Renal pelvis (tissue), 12 donors: ENCODE measurements around the gene OR4K14. TPM values are rescaled to one million over a fixed set of nuclear protein-coding genes. Genes with fewer than 3 reads are reported as not detected.
"Not testable (repeated sequence)": the region's sequence is repeated elsewhere in the genome, so short reads cannot be mapped to it uniquely, and the experiment has no call there.

ENCODE experiments used
- DNase-seq: peaks from one replicate; pipeline ENCODE4 v3.0.0-alpha.2; 2013
- long read RNA-seq, 16 experiments: transcript quantifications; one replicate each; lab custom pipeline, GENCODE V29; 2026
- polyA plus RNA-seq, 3 donors: library from polyadenylated mRNA; unstranded; fragments of 120-200 nt; gene quantifications; one replicate each; pipeline ENCODE4 v1.2.1, GENCODE V29; 2013; ENCODE audit not compliant: insufficient read length in 3 of 3

The OR4K14 gene, protein sequence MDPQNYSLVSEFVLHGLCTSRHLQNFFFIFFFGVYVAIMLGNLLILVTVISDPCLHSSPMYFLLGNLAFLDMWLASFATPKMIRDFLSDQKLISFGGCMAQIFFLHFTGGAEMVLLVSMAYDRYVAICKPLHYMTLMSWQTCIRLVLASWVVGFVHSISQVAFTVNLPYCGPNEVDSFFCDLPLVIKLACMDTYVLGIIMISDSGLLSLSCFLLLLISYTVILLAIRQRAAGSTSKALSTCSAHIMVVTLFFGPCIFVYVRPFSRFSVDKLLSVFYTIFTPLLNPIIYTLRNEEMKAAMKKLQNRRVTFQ
- polyA plus RNA-seq, result not detected
- long read RNA-seq, donor 1, result 0 reads
- long read RNA-seq, donor 2, result 0 reads
- long read RNA-seq, donor 3, result 0 reads
- long read RNA-seq, donor 4, result 0 reads
- long read RNA-seq, donor 5, partial matches to known transcripts, result 0 of 1 reads
- long read RNA-seq, donor 5, other reads (novel, unspliced or antisense), result 0 of 1 reads
- long read RNA-seq, donor 6, result 0 reads
- long read RNA-seq, donor 7, partial matches to known transcripts, result 0 of 1 reads
- long read RNA-seq, donor 7, other reads (novel, unspliced or antisense), result 0 of 1 reads
- long read RNA-seq, donor 8, result 0 reads
- long read RNA-seq, donor 9, result 0 reads
- long read RNA-seq, donor 10, result 0 reads
- long read RNA-seq, donor 11, result 0 reads
- long read RNA-seq, donor 12, result 0 reads
- long read RNA-seq, donor 13, result 0 reads
- long read RNA-seq, donor 14, result 0 reads
- long read RNA-seq, donor 15, result 0 reads
- long read RNA-seq, donor 16, result 0 reads

DNA sequence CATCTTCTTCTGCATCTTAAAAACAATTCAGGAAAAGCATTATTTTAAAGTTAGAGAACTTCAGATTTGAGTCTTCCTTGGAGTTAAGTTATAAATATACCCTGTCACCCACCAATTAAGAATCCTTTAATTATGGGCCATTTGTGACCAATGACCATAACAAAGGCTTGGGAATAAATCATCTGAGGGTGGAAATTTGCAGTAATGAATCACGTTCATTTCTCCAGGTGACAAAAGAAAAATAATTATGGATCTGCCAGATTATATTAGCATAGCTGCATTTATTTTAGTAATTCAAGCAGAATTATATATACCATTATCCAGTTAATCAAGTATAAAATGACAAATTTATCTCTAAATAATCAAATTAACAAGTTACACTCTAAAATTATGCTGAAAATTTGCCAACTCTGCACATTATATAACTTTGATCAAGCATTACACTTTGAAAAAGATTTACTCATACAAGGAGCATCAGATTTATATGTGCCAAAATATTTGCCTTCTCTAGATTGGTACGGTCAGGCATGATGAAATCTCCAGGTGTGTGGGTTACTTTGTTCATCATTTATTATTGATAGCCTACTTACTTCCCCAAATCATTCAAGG is at the start of gene OR4K14:
Gene OR4K14, minus strand, starts transcription at position 51 of the 609 bp plus-strand sequence. CDS start 4,114 bp downstream, outside the sequence.
- DNase-seq, result no peak

DNA sequence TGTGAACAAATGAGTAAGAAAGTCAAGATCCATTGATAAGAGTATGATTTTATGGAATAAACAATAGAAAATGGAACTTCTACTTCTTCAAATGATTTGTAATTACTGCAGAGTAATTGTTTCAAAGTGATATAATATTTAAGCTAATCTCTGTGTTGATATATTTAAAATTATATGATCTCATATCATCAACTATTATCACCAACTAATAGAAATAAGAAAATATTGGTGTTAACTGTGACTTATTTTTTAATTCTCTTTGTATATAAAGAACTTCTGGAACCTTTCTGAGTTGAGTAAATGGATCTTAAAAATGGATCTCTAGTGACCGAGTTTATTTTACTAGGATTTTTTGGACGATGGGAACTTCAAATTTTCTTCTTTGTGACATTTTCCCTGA is 40.6 kb upstream of the OR4K14 start, which contains the start of gene OR4L1:
Gene OR4L1, plus strand, starts transcription at position 301 of the 400 bp plus-strand sequence. Its CDS starts 0 bp downstream, at position 301.
- no peak for DNase-seq

GRCh38 chr14:20048202-20048601 is 29.1 kb upstream of the OR4K14 start:
- DNase-seq, result no peak

- DNase-seq, result no peak
These were observed 25.1 kb upstream of the OR4K14 start for GRCh38 chr14:20044243-20044642.

- DNase-seq, result no peak
These were observed 16.8 kb upstream of the OR4K14 start, which contains the start of gene OR4K13 for GRCh38 chr14:20035938-20036337. TSS of gene OR4K13 (minus strand) at chr14:20036038. CDS start at chr14:20034758, 1,280 bp downstream.

DNA sequence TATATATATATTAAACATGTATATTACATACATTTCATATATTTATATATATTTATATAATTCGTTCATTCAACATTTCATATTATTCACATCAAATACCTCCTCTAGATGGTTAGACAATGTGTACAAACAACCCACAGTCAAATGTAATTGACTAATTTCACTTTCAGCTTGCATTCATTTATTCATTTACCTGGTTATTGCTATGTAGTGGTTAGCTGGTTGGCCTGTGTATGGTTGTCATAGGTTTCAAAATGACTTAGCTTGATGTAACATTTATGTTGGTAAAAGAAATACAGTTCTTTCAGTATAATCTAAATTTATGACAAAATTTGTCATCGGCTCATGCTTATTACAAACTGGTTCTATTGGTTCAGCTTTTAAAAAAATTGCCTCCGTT is 16.3 kb upstream of the OR4K14 start:
- no peak for DNase-seq

DNA sequence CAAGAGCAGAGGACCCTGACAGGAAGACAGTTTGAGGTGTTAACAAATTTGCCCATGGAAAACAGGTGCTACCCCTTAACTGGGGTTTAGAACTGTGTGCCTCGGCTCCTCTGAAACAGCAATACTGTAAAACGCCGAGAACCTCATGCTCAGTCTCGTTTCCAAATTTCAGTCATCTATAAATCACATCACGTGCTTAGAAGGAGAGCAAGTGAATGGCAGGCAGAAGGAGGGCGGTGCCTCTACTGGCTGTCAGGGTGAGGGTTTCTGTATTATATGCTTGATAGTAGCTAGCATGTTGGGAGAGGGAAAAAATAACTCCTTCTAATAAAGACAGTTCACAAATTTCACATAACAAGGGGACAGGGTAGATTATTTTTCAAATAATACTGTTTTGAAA is 12.0 kb upstream of the OR4K14 start:
- DNase-seq, result no peak

DNA sequence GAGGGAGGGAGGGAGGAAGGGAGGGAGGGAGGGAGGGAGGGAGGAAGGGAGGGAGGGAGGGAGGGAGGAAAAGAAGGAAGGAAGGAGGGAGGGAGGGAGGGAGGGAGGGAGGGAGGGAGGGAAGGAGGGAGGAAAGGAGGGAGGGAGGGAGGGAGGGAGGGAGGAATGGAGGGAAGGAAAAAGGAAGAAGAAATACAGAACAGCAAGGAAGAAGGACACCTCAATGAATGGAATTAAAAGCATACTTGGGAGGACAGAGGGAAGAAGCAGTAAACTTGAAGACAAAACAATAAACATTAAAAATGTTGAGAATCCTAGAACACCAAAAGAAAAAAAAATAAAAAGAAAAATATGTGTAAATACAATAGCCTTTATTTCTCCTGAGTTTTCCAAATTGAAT is 11.0 kb downstream of the OR4K14 start:
- DNase-seq, result no peak

DNA sequence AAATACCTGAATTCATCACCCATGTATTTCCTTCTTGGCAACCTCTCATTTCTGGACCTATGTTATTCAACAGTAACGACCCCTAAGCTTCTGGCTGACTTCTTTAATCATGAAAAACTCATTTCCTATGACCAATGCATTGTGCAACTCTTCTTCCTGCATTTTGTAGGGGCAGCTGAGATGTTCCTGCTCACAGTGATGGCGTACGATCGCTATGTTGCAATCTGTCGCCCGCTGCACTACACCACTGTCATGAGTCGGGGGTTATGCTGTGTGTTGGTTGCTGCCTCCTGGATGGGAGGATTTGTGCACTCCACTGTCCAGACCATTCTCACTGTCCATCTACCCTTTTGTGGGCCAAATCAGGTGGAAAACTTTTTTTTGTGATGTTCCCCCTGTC is 16.8 kb downstream of the OR4K14 start:
- no peak for DNase-seq

- DNase-seq, result no peak
These were observed 17.2 kb downstream of the OR4K14 start, which contains the start of gene OR4Q2 for GRCh38 chr14:20001863-20002262. TSS of gene OR4Q2 (plus strand) at chr14:20002163.

DNA sequence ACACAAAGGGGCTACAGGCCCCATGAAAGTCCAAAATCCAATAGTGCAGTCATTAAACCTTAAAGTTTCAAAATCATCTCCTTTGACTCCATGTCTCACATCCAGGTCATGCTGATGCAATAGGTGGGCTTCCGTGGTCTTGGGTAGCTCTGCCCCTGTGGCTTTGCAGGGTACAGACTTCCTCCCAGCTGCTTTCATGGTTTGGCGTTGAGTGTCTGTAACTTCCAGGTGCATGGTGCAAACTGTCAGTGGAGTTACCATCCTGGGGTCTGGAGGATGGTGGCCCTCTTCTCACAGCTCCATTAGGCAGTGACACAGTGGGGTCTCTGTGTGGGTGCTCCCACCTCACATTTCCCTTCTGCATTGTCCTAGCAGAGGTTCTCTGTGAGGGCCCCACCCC is 25.7 kb downstream of the OR4K14 start:
- DNase-seq, result no peak

DNA sequence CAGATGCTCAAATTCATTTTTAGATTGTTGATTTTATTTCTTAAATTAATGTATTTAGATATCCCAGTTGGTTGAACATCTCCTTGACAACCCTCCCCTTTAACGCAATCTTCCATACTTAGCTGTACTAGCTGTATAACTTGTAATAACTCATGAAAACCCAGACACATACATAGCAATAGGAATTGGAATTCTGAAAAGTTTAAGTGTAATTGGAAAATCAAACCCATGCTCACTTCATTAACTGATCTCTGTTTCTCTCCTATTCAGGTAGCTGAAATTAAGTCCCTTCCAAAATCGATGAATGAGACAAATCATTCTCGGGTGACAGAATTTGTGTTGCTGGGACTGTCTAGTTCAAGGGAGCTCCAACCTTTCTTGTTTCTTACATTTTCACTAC is 43.8 kb downstream of the OR4K14 start, which contains the start of gene OR4K15:
Gene OR4K15, plus strand, starts transcription at position 301 of the 400 bp plus-strand sequence. Its CDS starts 0 bp downstream, at position 301.
- no peak for DNase-seq

GRCh38 chr14:19974844-19975243 is 44.3 kb downstream of the OR4K14 start:
- no peak for DNase-seq

DNA sequence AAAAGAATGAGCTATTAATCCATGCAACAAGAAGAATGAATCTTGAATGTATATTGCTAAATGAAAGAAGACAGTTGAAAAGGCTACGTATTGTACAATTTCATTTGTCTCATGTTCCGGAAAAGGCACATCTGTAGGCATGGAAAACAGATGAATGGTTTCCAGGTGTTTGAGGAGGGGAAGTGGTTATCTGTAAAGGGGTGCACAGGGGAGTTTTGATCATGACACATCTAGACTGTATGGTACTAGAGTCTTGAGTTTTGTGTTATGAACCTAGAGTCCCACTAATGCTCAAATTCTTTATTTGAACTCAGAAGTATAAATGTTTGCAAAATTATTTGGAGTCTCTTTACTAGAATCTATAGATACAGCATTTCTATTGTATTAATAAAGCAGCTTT is 49.4 kb downstream of the OR4K14 start:
- not testable (repeated sequence) for DNase-seq

Other genes with a start within 250 kb of the OR4K14 start
- gene OR4M1, start 245.8 kb downstream of the OR4K14 start, polyA plus RNA-seq, result not detected
- gene OR4N2, start 215.5 kb downstream of the OR4K14 start, polyA plus RNA-seq, result not detected
- not detected for gene OR4K2, start 144.2 kb downstream of the OR4K14 start, polyA plus RNA-seq
- gene OR4K5, start 98.7 kb downstream of the OR4K14 start, polyA plus RNA-seq, result not detected
- not detected for gene OR4K1, start 88.4 kb downstream of the OR4K14 start, polyA plus RNA-seq
- not detected for gene OR4K15, start 43.7 kb downstream of the OR4K14 start, polyA plus RNA-seq
- not detected for gene OR4Q2, start 17.1 kb downstream of the OR4K14 start, polyA plus RNA-seq
- under 1 TPM in 1 of 3 donors, not detected in 2; 0.01 TPM for gene OR4K13, start 16.7 kb upstream of the OR4K14 start, polyA plus RNA-seq
- not detected for gene OR4L1, start 40.7 kb upstream of the OR4K14 start, polyA plus RNA-seq
- under 1 TPM; 0.03 to 0.07 (median 0.05) TPM for gene OR4K17, start 91.4 kb upstream of the OR4K14 start, polyA plus RNA-seq
- not detected for gene OR4N5, start 119.5 kb upstream of the OR4K14 start, polyA plus RNA-seq
- gene OR11G2, start 171.6 kb upstream of the OR4K14 start, polyA plus RNA-seq, result under 1 TPM in 1 of 3 donors, not detected in 2; 0.09 TPM
- gene OR11H6, start 204.4 kb upstream of the OR4K14 start, polyA plus RNA-seq, result not detected
- 1 to 10 TPM in 1 of 3 donors, under 1 TPM in 2; 0.47 to 1.1 (median 0.61) TPM for gene OR11H7, start 209.7 kb upstream of the OR4K14 start, polyA plus RNA-seq
- gene OR11H4, start 220.0 kb upstream of the OR4K14 start, polyA plus RNA-seq, result under 1 TPM in 2 of 3 donors, not detected in 1; 0.06 to 0.18 TPM